Superior temporal gyrus (tissue), 1 donor: ENCODE measurements around the gene BACH2.
A peak's percentile ranks its signal among the peaks of the same experiment; 100 is the strongest.
"Not testable (repeated sequence)": the region's sequence is repeated elsewhere in the genome, so short reads cannot be mapped to it uniquely, and the experiment has no call there.

Source experiments
- DNase-seq: peaks from one replicate; pipeline ENCODE4 v3.0.0-alpha.2; 2016; ENCODE audit errors: extremely low spot score

The BACH2 gene

DNA sequence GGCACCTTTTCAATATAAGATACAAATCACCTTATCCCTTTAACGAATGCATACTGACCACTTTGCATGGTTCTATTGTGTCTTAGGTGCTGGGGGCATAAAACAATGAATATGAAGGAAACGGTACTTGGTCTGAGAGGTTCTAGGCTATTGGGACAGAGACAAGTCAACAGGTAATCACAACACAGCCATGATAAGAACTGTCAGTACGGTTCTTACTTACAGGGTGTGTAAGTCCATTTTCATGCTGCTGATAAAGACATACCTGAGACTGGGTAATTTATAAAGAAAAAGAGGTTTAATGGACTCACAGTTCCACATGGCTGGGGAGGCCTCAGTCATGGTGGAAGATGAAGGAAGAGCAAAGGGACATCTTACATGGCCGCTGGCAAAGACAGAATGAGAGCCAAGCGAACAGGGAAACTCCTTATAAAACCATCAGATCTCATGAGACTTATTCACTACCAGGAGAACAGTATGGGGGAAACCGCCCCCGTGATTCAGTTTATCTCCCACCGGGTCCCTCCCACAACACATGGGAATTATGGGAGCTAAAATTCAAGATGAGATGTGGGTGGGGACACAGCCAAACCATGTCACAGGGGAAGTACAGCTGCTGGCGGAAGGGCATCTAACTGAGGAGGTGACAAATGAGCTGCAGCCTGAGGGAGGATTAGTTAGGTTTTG is 325.2 kb downstream of the BACH2 start:
- DNase-seq: not testable (repeated sequence)

DNA sequence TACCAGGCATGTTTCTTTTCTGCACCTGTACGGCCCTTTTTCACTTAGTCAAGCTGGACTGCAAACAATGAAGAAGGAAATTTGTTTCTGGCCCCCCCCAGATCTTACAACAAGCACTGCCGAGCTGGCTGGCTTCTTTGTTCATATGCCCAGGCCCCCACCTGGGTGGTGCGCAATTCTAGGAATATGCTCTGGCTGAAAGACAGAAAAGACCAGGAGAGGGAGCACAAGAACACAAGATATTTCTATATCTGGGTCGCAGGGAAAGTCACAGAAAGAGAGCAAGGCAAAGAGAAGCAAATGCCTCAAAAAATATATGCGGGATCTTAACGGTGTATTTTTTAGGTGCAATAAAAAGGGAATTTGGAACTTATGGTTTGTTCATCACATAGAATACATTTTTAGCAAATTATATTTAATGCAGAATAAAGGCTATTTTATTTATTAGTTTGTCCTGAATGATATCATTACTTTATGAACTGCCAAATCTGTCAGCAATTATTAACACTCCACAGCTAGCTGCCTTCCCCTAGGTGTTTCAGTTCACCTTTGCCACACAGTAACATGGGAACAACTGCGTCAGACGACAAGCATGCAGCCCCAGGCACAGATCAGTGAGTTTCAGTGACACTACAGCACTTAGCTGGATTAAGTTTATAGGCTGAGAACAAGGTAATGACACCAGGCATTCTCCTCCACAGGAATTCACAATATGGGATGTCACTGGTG is 325.9 kb downstream of the BACH2 start:
- peak; percentile 92 for DNase-seq

DNA sequence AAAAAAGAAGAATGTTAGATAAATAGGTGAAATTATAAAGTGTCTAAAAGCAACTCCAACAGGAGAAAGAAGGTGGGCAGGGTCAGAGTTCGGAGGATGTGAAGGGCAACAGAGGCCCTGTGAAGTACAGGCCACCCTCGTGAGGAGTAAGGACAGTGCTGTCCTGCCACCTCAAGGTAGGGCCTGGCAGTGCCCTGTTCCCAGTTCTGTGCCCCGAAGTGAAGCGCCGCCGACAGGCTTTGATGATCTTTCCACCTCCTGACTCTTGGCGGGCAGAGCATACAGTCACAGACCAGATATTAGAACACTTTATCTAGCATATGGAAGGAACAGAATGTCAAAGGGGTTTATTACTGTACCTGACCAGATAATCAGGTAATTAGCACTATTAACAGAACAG is 326.6 kb downstream of the BACH2 start:
- no peak for DNase-seq

DNA sequence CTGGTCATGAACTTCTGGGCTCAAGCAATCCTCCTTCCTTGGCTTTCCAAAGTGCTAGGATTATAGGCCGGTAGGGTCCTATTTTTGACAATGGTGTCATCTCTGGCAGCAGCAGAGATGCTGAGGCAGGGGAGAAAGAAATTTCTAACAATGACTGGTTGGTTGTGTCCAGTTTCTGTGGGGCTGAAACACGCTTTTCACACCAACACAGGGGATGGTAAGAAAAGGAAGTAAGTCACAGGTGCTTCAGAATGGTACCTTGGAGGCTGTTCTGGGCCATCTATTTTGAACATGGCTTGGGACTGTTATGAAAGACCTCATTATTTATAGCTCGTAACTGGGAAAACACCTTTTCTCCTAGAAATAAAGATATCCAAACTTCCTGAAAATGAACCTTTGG is 329.7 kb downstream of the BACH2 start:
- no peak for DNase-seq

DNA sequence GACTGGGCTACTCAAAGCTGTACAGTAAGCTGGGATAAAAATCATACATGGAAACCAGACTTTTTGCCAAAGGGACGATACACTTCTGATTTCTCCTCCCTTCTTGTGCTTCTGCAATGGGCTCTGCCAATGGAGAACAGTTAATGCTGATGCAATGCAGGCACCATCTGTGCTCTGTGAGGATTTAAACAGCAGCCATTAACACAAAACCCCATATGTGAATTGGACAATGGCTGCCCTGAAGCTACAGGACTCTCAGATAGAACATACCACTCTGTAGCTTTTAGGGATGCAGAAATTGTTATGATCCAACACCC is 330.5 kb downstream of the BACH2 start:
- no peak for DNase-seq

DNA sequence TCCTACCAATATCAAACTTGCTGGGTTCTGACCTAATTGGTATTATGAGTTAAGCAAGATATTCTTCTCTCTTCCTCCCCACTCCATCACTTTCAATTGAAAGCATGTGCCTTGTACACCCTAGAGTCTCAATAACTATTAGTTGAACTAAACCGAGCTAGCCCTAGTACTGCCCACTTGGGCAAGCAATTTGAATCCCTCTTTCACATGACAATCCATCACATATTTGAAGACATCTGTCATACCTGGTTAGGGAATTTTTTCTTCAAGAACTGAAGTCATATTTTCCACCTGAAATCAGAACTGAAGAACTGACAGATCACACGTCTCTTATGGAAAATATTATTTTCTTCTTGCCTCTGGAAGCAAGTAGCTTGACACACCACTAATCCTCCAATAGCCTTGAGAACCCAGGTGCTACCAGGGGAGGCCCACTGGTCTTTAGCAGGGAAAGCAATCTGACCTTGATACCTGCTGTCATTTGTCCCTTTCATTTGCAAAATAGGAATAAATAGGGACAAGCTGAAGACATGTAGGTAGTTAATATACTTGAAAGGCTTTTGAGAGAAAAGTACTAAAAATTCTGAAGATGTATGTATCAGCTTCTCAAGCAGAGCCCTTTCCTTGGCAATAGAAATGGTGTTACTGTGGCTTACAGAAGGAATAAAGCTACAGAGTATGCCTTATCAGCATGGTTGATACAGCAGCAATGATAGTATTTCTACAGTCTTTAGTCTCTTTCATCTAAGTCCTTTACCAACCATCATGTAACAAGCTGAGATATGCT is 331.0 kb downstream of the BACH2 start:
- DNase-seq: no peak

DNA sequence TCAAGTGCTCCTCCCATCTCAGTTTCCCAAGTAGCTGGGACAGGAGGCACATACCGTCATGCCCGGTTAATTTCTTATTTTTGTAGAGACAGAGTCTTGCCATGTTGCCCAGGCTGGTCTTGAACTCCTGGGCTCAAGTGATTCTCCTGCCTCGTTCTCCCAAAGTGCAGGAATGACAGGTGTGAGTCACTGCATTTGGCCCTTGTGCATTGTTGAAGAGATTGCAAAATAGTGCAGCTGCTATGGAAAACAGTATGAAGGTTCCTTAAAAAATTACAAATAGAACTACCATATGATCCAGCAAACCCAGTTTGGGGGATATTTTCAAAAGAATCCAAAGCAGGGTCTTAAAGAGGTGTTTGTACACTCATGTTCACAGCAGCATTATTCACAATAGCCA is 333.3 kb downstream of the BACH2 start:
- DNase-seq: no peak

DNA sequence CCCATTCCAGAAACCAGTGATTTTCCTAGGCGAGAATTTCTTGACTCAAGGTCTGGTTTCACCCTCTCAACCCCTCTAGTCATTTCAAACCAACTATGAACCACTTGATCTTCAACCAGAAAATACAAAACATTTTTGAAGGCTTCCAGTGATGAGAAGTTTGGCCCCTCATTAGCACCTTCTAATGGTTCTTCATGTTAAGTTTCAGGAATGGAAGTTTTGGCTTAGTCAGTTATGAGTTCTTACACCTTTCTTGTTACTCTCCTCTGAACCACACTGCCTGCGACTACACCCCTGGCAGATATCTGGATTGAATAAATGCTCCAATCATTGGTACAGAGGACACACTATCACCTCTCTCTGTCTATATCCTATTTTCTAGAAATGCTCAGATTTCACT is 335.2 kb downstream of the BACH2 start:
- no peak for DNase-seq

DNA sequence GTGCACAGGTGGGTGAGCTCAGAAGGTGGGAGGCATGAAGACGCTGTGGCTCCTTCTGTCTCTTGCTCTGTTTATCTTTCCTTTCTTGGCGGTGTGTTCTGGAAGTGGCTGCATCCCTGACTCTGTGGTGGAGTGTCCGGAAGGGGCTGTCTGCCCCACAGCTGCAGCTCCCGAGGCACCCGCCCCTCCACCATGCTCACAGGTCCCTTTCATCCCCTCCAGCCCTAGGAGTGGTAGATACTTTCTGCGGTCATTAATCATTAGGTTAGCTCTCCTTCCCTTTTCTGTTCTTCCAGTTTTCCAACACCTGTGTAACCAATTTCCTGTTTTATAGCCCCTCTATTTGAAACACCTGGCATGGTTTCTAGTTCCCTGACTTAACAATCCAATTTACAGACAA is 336.8 kb downstream of the BACH2 start:
- DNase-seq: no peak

DNA sequence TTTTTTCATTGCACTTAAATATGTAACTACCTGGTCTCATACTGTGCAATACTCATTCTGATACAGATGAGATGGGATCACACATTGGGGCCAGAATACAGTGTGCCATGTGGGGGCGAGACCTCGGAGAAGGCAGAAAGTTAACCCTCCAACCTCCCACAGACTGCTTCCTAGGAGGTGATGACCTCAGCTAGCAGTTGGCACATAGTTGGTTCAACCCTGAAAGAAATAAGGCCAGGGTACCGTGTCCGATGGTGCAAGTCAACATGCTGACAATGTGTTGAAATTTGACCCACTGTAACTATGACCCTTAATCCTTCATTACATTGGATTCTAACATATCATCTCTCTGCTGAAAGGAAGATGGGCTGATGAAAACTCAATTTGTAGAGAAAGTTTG is 340.5 kb downstream of the BACH2 start:
- DNase-seq: no peak

DNA sequence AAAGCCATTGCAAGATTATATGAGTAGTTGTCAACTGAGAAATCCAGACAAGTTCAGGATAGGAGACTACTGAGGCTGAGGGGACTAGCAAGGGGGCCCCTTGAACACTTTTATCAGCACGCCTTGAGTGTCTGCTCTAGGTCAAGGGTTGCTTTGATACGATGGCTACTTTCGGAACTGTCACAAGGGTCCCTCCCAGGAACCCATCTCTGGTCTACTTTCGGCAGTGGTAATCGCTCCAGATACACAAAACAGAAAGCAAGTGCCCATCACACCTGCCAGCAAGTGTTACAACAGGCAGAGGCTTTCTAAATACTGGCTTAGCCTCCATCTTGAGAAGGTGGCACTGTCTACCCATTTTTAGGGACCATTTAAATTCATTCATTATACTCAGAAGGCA is 341.3 kb downstream of the BACH2 start:
- DNase-seq: no peak

DNA sequence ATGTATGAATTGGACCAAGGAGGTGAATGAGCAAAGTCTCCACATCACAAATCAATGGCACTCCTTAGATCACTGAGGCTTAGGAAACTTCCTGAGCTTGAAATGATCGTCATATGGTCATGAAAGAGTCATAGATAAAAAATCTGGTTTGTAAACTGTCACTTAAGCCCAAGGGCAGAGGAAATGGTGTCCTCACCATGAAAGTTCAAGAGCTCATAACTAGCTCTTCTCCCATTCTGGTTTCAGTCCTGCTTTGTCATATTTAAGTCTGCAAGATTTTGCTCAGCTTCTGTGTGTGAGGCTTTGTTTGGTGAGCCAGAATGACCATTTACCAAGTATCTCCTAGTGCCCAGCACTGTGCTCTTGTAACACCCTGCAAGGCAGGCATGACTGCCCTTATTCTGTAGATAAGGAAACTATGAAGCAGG is 341.9 kb downstream of the BACH2 start:
- DNase-seq: no peak

DNA sequence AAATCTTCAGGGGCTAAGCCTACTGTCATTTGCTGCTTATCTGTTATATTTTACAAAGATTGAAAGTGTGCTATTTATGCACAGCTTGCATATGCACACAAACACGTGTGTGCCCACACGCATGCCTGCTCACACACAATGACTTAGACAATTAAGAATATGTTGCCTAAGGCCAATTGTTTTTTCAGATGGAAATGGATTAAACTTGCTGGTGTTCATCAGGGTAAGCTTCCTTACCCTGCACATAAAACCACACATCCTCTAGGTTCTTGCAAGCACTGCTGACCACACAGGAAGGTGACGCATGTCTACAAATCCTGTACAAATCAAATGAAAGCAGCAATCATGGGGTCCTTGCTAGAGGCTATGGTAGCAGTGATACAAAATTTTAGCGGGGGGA is 344.0 kb downstream of the BACH2 start:
- no peak for DNase-seq

DNA sequence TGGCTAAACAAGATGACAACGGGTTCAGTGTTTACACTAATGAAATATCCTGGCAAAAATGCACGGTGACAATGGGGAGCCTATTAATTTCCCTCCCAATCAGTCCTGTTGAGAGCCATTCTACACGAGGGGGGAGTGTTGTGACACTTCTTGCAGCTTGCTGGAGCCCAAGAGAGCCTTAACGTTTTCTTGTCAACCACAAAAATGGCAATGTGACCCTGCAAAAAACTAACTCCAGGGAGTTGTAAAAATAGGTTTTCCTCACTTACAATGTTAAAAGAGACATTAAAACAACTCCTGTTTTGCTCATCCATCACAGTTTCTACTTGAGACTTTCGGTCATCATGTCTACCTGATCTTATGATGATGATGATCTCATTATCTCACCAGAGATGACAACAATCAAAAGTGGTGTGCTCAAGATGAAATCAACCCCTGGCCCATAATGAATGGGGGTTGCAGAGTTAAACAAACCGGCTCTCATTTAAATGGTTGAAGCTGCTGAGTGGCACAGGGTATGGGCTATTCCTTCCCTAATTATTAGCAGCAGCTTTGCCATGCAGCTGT is 344.5 kb downstream of the BACH2 start:
- no peak for DNase-seq

DNA sequence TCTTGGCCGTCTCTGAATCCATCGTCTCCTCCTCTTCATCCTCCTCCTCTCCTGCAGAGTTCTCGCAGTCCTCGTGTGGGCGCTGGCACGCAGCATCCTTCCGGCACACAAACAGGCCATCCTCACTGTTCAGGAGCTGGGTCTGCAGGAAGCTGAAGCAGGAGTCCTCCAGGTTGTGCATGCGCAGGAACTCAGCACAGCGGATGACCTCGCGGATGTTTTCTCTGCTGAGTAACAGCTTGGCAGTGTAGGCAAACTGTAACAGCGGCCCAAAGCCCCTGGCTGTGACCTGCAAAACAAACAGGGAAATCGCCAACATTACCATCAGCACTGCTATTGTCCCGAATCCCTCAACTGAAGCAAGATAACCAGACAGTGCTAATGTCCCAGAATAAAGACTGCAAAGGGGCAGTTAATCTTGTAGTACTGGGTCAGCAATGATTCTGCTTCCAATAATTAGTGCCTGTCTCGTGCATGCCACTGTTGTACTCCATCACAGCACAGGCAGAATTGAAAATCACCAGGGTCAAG is 345.0 kb downstream of the BACH2 start:
- peak; percentile 68 for DNase-seq

DNA sequence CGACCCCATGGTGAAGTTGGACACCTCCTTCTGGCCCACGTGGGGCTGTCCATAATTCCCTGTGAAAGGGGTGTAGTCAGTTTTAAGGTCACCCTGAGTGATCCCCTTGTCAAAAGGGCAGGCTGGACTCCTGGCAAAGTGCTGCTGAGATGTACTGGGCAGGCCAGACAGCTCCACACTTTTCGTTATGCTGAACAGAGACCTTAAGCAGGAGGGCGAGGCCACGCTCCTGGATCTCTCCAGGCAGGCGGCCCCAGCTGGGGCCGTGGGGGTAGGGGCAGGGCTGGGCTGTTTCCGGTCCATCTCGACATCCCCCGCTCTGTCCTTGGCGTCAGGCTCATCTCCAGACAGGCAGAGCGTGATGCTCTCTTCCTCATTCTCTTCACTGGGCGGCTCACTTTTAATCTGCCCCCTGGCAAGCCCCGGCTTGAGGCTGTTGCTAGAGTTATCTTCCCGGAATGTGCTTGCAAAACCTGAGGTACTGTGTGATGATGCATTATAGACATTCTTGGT is 345.7 kb downstream of the BACH2 start:
- DNase-seq: no peak

DNA sequence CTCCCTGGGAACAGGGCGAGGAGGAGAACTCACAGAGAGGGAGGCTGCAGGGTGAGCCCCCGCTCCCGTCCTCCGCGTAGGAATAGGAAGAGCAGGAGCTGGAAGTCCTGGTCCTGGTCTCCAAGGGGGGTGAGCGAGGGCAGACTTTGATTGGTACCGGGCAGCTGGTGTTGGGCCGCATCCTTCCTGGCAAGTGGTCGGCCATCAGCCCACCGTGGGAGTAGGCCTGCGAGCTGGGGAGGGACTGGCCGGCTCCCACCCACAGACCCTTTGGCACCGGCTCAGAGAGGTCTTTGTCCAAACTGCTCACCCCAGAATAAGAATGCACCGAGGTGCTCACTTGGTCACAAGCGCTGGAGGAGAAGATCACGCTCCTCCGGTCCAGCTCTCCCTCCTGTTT is 346.2 kb downstream of the BACH2 start:
- DNase-seq: no peak

DNA sequence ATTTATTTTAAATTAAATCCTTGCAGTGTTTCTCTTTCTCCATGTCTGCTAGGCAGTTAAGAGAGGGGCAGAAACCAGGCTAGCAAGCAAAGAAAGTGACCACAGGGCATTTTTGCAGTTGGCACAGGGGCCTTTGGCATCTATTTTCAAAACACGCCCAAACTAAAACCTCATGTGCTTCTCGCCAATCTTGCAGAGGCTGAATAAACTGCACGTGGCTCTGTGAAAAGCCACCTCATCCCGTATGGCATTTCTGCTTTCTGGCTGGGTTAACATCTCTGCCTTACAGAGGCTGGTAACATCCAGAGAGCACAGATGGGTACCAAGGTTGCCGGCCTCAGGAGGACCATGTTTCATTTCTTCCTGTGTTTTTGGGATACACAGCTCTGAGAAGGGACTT is 347.8 kb downstream of the BACH2 start:
- DNase-seq: no peak

DNA sequence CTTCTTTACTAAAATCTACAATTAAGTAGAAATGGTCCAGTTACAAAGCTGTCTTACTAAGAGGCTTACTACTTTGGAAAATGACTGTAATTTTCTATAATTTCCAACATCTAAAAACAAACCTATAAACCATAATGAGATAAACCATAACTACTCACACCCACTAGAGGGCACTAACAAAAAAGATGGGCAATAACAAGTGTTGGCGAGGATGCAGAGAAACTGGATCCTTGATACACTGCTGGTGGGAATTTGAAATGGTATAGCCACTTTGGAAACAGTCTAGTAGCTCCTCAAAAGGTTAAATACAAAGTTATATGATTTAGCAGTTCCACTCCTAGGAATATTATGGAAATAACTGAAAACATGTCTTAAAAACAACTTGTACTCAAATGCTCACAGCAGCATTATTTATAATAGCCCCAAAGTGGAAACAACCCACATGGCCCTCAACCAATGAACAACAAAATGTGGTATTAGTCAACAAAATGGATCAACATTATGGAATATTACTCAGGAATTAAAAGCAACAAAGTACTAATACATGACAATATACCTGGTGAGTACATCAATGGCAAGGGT is 351.7 kb downstream of the BACH2 start:
- DNase-seq: no peak

DNA sequence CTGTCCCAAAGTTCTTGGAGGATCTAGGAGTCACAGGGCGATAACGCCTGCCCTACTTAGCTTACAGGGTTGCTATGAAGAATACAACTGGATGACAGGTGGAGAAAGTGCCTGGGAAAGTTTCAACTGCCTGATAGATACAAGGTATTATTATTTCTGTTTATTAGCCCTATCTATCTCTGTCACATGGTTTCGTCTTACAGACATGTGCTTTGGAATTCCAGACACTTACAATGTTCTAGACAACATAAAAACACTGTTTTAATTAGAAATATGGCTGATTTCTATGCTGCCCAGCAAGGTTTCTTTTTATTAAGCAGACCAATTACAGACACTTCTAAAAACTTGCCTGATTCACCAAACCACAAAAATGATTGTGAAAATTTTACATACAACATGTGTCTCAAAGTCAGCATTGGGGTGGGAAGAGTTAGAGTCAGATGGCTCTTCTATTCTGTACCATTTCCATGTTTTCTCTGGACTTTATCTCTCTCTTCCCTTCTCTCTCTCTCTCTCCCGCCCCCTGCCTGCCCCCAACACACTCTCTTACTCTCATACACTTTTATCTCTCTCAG is 352.4 kb downstream of the BACH2 start:
- no peak for DNase-seq

DNA sequence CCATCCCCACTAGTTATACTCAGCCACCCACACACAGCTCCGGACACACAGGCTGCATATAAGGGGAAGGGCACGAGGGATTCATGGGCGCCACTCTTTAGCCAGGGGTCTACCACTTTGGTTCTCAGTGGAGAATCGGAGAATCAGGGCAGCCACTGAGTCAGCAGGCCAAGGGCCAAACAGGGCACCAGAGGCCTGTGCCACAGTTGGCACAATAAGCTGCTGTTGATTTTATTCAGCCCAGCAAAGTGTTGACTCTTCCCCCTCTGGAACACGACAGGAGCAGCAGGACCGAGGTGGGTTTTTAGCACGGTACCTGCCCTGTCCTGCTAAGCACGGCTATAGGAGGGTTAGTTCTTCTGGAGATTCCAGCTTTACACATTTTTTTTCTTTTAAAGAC is 354.0 kb downstream of the BACH2 start:
- no peak for DNase-seq
